ENCODE data around the gene STON1.
"Not testable (repeated sequence)": the region's sequence is repeated elsewhere in the genome, so short reads cannot be mapped to it uniquely, and the experiment has no call there.

The STON1 gene

GRCh38 chr2:48549972-48550371 lies 20.0 kb downstream of the STON1 start:
- TF ChIP-seq CTCF (IDR thresholded peaks at IDR 0.05; ENCODE audit: control insufficient read depth, extremely low read depth, insufficient read depth): no peak
- DNase-seq (ENCODE audit: low read depth): no peak

GRCh38 chr2:48551548-48551947 lies 21.6 kb downstream of the STON1 start:
- no peak overlapping the region for H3K4me3 ChIP-seq (ENCODE audit: low read depth, low read length)
- TF ChIP-seq CTCF (IDR thresholded peaks at IDR 0.05; ENCODE audit: control insufficient read depth, extremely low read depth, insufficient read depth): no peak
- DNase-seq (ENCODE audit: low read depth): no peak

More at GRCh38 chr2:48549972-48550371, 20.0 kb downstream of the STON1 start:
- H3K4me3 ChIP-seq (ENCODE audit: low read depth, low read length): no peak overlapping the region

GRCh38 chr2:48555071-48555470 lies 25.1 kb downstream of the STON1 start:
- DNase-seq (ENCODE audit: low read depth); H3K4me3 ChIP-seq (ENCODE audit: low read depth, low read length): not testable (repeated sequence)

- DNase-seq (ENCODE audit: low read depth): no peak
- TF ChIP-seq CTCF (IDR thresholded peaks at IDR 0.05; ENCODE audit: control insufficient read depth, extremely low read depth, insufficient read depth): no peak
- H3K4me3 ChIP-seq (ENCODE audit: low read depth, low read length): no peak overlapping the region
Observed at GRCh38 chr2:48558456-48558855, 28.5 kb downstream of the STON1 start.

GRCh38 chr2:48560546-48561209 lies 30.7 kb downstream of the STON1 start:
- DNase-seq (ENCODE audit: low read depth): no peak
- TF ChIP-seq CTCF (IDR thresholded peaks at IDR 0.05; ENCODE audit: control insufficient read depth, extremely low read depth, insufficient read depth): no peak
- H3K4me3 ChIP-seq (ENCODE audit: low read depth, low read length): no peak overlapping the region

GRCh38 chr2:48562281-48562680 lies 32.3 kb downstream of the STON1 start:
- TF ChIP-seq CTCF (IDR thresholded peaks at IDR 0.05; ENCODE audit: control insufficient read depth, extremely low read depth, insufficient read depth): no peak

GRCh38 chr2:48566592-48567310 lies 36.8 kb downstream of the STON1 start:
- DNase-seq (ENCODE audit: low read depth): no peak
- no peak overlapping the region for H3K4me3 ChIP-seq (ENCODE audit: low read depth, low read length)

More at GRCh38 chr2:48562281-48562680, 32.3 kb downstream of the STON1 start:
- no peak overlapping the region for H3K4me3 ChIP-seq (ENCODE audit: low read depth, low read length)
- no peak for DNase-seq (ENCODE audit: low read depth)

More at GRCh38 chr2:48566592-48567310, 36.8 kb downstream of the STON1 start:
- TF ChIP-seq CTCF (IDR thresholded peaks at IDR 0.05; ENCODE audit: control insufficient read depth, extremely low read depth, insufficient read depth): no peak

Measured in LNCaP clone FGC (cell line).